ENCODE results near the gene LIMA1.

LIMA1 gene

GRCh38 chr12:50213439-50213838 is 69.9 kb downstream of the LIMA1 start:
- TF ChIP-seq EZH2phosphoT487 (IDR thresholded peaks at IDR 0.05; ENCODE audit: low read length) (no peak), EZH2 (optimal IDR thresholded peaks at IDR 0.05; ENCODE audit: low read depth, low read length) (no peak), CTCF (IDR thresholded peaks at IDR 0.05; ENCODE audit: low read length) (no peak)
- no peaks in the 10 kb centered on the region for H3K36me3 ChIP-seq (replicated peaks; ENCODE audit: insufficient read depth, low read length)
- H3K4me3 ChIP-seq (ENCODE audit: low read length): no peak overlapping the region
- H3K27me3 ChIP-seq (replicated peaks; ENCODE audit: insufficient read depth, low read length): no peaks in the 10 kb centered on the region
- H4K20me1 ChIP-seq (ENCODE audit: insufficient read depth, low read length): no peaks in the 10 kb centered on the region
- 0 out of 2 replicates have a peak, but pooled peaks cover 5% of the 10 kb centered on the region for H3K4me1 ChIP-seq (ENCODE audit: low read length)
- H3K79me2 ChIP-seq (ENCODE audit: low read length): no peaks in the 10 kb centered on the region
- no peak overlapping the region for H2AFZ ChIP-seq (ENCODE audit: low read length)
- no peak overlapping the region for H3K4me2 ChIP-seq (ENCODE audit: low read depth, low read length)
- no peak for DNase-seq
- no peak overlapping the region for H3K27ac ChIP-seq (ENCODE audit: low read length)
- H3F3A ChIP-seq (ENCODE audit: insufficient read depth, low read length): no peaks in the 10 kb centered on the region
- H3K9me3 ChIP-seq (replicated peaks; ENCODE audit: insufficient read depth, low read length): no peaks in the 10 kb centered on the region
- no peak overlapping the region for H3K9ac ChIP-seq (ENCODE audit: low read length)
- H3K9me2 ChIP-seq (replicated peaks; ENCODE audit: insufficient read depth, low read length): no peaks in the 10 kb centered on the region

- no peak overlapping the region for H3K9ac ChIP-seq (ENCODE audit: low read length)
- H3K79me2 ChIP-seq (ENCODE audit: low read length): no peaks in the 10 kb centered on the region
- H3K9me3 ChIP-seq (replicated peaks; ENCODE audit: insufficient read depth, low read length): no peaks in the 10 kb centered on the region
- H3K27me3 ChIP-seq (replicated peaks; ENCODE audit: insufficient read depth, low read length): no peaks in the 10 kb centered on the region
- no peak overlapping the region for H3K4me3 ChIP-seq (ENCODE audit: low read length)
- no peaks in the 10 kb centered on the region for H4K20me1 ChIP-seq (ENCODE audit: insufficient read depth, low read length)
- H3K9me2 ChIP-seq (replicated peaks; ENCODE audit: insufficient read depth, low read length): no peaks in the 10 kb centered on the region
- H3K27ac ChIP-seq (ENCODE audit: low read length): no peak overlapping the region
- no peaks in the 10 kb centered on the region for H3F3A ChIP-seq (ENCODE audit: insufficient read depth, low read length)
- H2AFZ ChIP-seq (ENCODE audit: low read length): no peak overlapping the region
- no peak for TF ChIP-seq EZH2phosphoT487 (IDR thresholded peaks at IDR 0.05; ENCODE audit: low read length)
- TF ChIP-seq EZH2 (optimal IDR thresholded peaks at IDR 0.05; ENCODE audit: low read depth, low read length): no peak
- TF ChIP-seq CTCF (IDR thresholded peaks at IDR 0.05; ENCODE audit: low read length): no peak
- H3K4me2 ChIP-seq (ENCODE audit: low read depth, low read length): no peak overlapping the region
- 0 out of 2 replicates have a peak, but pooled peaks cover 5% of the 10 kb centered on the region for H3K4me1 ChIP-seq (ENCODE audit: low read length)
- DNase-seq: no peak
- H3K36me3 ChIP-seq (replicated peaks; ENCODE audit: insufficient read depth, low read length): no peaks in the 10 kb centered on the region
Observed at GRCh38 chr12:50212071-50212467, 71.3 kb downstream of the LIMA1 start.

GRCh38 chr12:50211392-50212070 is 71.8 kb downstream of the LIMA1 start:
- no peak for TF ChIP-seq EZH2phosphoT487 (IDR thresholded peaks at IDR 0.05; ENCODE audit: low read length)
- TF ChIP-seq CTCF (IDR thresholded peaks at IDR 0.05; ENCODE audit: low read length): no peak
- TF ChIP-seq EZH2 (optimal IDR thresholded peaks at IDR 0.05; ENCODE audit: low read depth, low read length): no peak
- no peaks in the 10 kb centered on the region for H3K36me3 ChIP-seq (replicated peaks; ENCODE audit: insufficient read depth, low read length)
- H3F3A ChIP-seq (ENCODE audit: insufficient read depth, low read length): no peaks in the 10 kb centered on the region
- no peaks in the 10 kb centered on the region for H3K9me3 ChIP-seq (replicated peaks; ENCODE audit: insufficient read depth, low read length)
- H3K4me1 ChIP-seq (ENCODE audit: low read length): 0 out of 2 replicates have a peak, but pooled peaks cover 5% of the 10 kb centered on the region
- H3K9ac ChIP-seq (ENCODE audit: low read length): no peak overlapping the region
- no peaks in the 10 kb centered on the region for H3K27me3 ChIP-seq (replicated peaks; ENCODE audit: insufficient read depth, low read length)
- no peaks in the 10 kb centered on the region for H4K20me1 ChIP-seq (ENCODE audit: insufficient read depth, low read length)
- no peaks in the 10 kb centered on the region for H3K9me2 ChIP-seq (replicated peaks; ENCODE audit: insufficient read depth, low read length)
- no peaks in the 10 kb centered on the region for H3K79me2 ChIP-seq (ENCODE audit: low read length)
- no peak overlapping the region for H3K4me2 ChIP-seq (ENCODE audit: low read depth, low read length)
- H3K4me3 ChIP-seq (ENCODE audit: low read length): no peak overlapping the region
- H2AFZ ChIP-seq (ENCODE audit: low read length): no peak overlapping the region
- no peak overlapping the region for H3K27ac ChIP-seq (ENCODE audit: low read length)
- DNase-seq: no peak

Data from MM.1S (cell line).